Caki2 (cell line): ENCODE measurements around the gene TST. TPM values are rescaled to one million over a fixed set of nuclear protein-coding genes. Genes with fewer than 3 reads are reported as not detected.

Experiments
- DNase-seq: peaks from one replicate; pipeline ENCODE4 v3.0.0-alpha.2; 2015; ENCODE audit warnings: low read depth
- in situ Hi-C: cut with HindIII; loops from 2 replicates; pipeline ENCODE4 v1.10.0; 2016; ENCODE audit warnings: low sequenced_read_pairs, low pct_unique_long_range_greater_than_20kb, mixed read lengths
- total RNA-seq: library from RNA; depleted of rRNA; stranded (reverse); fragments of >200 nt; shearing (Covaris generic); gene quantifications from 2 replicates; pipeline ENCODE4 v1.2.3, GENCODE V29; 2014; ENCODE audit warnings: low replicate concordance

TST gene
- total RNA-seq, 1 experiment from 2014 or later: 54.6 TPM

GRCh38 chr22:37021710-37022482, 2.6 kb upstream of the TST start:
- DNase-seq: no peak
- in situ Hi-C loops: no loop called here

- DNase-seq: no peak
- in situ Hi-C loops: no loop called here
Observed at GRCh38 chr22:37021041-37021440, 1.8 kb upstream of the TST start.

GRCh38 chr22:37020192-37020479, 889 bp upstream of the TST start:
- DNase-seq: peak; percentile 35
- in situ Hi-C loops: no loop called here

GRCh38 chr22:37018815-37019308, 385 bp downstream of the TST start:
- in situ Hi-C loops: no loop called here

GRCh38 chr22:37018086-37018814, 997 bp downstream of the TST start:
- in situ Hi-C loops: no loop called here
- DNase-seq: no peak

More at GRCh38 chr22:37018815-37019308, 385 bp downstream of the TST start:
- peak; percentile 58 for DNase-seq

- in situ Hi-C loops: no loop called here
Observed at GRCh38 chr22:37017356-37017755, 1.9 kb downstream of the TST start.

GRCh38 chr22:37016134-37016910, 2.9 kb downstream of the TST start:
- in situ Hi-C loops: no loop called here
- no peak for DNase-seq

More at GRCh38 chr22:37017356-37017755, 1.9 kb downstream of the TST start:
- DNase-seq: no peak

- in situ Hi-C loops: no loop called here
- DNase-seq: no peak
Observed at GRCh38 chr22:37015587-37015878, 3.7 kb downstream of the TST start.

- in situ Hi-C loops: no loop called here
- DNase-seq: no peak
Observed at GRCh38 chr22:37014835-37015586, 4.2 kb downstream of the TST start.

GRCh38 chr22:37014415-37014806, 4.8 kb downstream of the TST start:
- no peak for DNase-seq
- in situ Hi-C loops: no loop called here

GRCh38 chr22:37012956-37013355, 6.3 kb downstream of the TST start:
- DNase-seq: no peak
- in situ Hi-C loops: no loop called here

- no peak for DNase-seq
- in situ Hi-C loops: no loop called here
Observed at GRCh38 chr22:37012262-37012904, 6.9 kb downstream of the TST start.

GRCh38 chr22:37011472-37011871, 7.8 kb downstream of the TST start:
- no peak for DNase-seq
- in situ Hi-C loops: no loop called here

- no peak for DNase-seq
- in situ Hi-C loops: no loop called here
Observed at GRCh38 chr22:37010976-37011375, 8.3 kb downstream of the TST start.

- in situ Hi-C loops: no loop called here
- DNase-seq: no peak
Observed at GRCh38 chr22:37010174-37010573, 9.1 kb downstream of the TST start.

GRCh38 chr22:37009490-37009889, 9.8 kb downstream of the TST start:
- in situ Hi-C loops: no loop called here

GRCh38 chr22:37008365-37008764, 10.9 kb downstream of the TST start:
- DNase-seq: no peak
- in situ Hi-C loops: no loop called here

More at GRCh38 chr22:37009490-37009889, 9.8 kb downstream of the TST start:
- DNase-seq: no peak

- in situ Hi-C loops: no loop called here
- DNase-seq: no peak
Observed at GRCh38 chr22:37007651-37008050, 11.6 kb downstream of the TST start.
